ENCODE results near the gene PPM1K.

The PPM1K gene

DNA sequence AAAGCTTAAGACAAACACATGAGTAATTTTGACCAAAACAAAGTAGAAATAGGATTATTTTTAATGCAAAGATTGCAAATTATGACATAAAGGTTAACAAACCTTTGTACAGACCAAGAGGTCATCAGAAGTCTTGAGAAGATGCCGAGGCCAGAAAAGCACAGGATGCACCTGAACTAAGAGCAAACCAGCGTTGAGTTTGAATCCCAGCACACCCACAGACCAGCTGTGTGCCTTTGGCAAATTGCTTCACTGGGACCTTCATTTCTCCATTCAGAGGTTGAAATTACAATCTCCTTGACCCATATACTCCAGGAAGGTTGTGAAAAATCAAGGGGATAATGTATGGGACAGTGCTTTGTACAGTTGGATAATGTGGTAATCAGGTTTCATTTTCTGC lies 56.6 kb downstream of the PPM1K start:
- DNase-seq (ENCODE audit: insufficient read length, low spot score) (no peak), FAIRE-seq (no peak)
- TF ChIP-seq POLR2A (IDR thresholded peaks at IDR 0.05; ENCODE audit: low read depth, low read length) (no peak), POLR2AphosphoS5 (IDR thresholded peaks at IDR 0.05; ENCODE audit: low read depth, low read length) (no peak), POU2F2 (IDR thresholded peaks at IDR 0.05; ENCODE audit: low read depth, low read length) (no peak), SPI1 (IDR thresholded peaks at IDR 0.05; ENCODE audit: low read depth, low read length) (no peak), PAX5 (IDR thresholded peaks at IDR 0.05; ENCODE audit: insufficient read depth, low read length, severe bottlenecking) (no peak), TAF1 (IDR thresholded peaks at IDR 0.05; ENCODE audit: low read depth, low read length) (no peak)

GRCh38 chr4:88226143-88226542 lies 58.2 kb downstream of the PPM1K start:
- TF ChIP-seq POLR2A (IDR thresholded peaks at IDR 0.05; ENCODE audit: low read depth, low read length), result no peak
- TF ChIP-seq TAF1 (IDR thresholded peaks at IDR 0.05; ENCODE audit: low read depth, low read length), result no peak
- TF ChIP-seq SPI1 (IDR thresholded peaks at IDR 0.05; ENCODE audit: low read depth, low read length), result no peak
- TF ChIP-seq POLR2AphosphoS5 (IDR thresholded peaks at IDR 0.05; ENCODE audit: low read depth, low read length), result no peak
- no peak for TF ChIP-seq PAX5 (IDR thresholded peaks at IDR 0.05; ENCODE audit: insufficient read depth, low read length, severe bottlenecking)
- no peak for TF ChIP-seq POU2F2 (IDR thresholded peaks at IDR 0.05; ENCODE audit: low read depth, low read length)
- FAIRE-seq (no peak), DNase-seq (ENCODE audit: insufficient read length, low spot score) (no peak)

GRCh38 chr4:88225232-88226105 lies 58.9 kb downstream of the PPM1K start:
- TF ChIP-seq TAF1 (IDR thresholded peaks at IDR 0.05; ENCODE audit: low read depth, low read length) (no peak), PAX5 (IDR thresholded peaks at IDR 0.05; ENCODE audit: insufficient read depth, low read length, severe bottlenecking) (no peak), SPI1 (IDR thresholded peaks at IDR 0.05; ENCODE audit: low read depth, low read length) (no peak), POU2F2 (IDR thresholded peaks at IDR 0.05; ENCODE audit: low read depth, low read length) (no peak), POLR2AphosphoS5 (IDR thresholded peaks at IDR 0.05; ENCODE audit: low read depth, low read length) (no peak), POLR2A (IDR thresholded peaks at IDR 0.05; ENCODE audit: low read depth, low read length) (no peak)
- no peak for FAIRE-seq
- DNase-seq (ENCODE audit: insufficient read length, low spot score), result no peak

DNA sequence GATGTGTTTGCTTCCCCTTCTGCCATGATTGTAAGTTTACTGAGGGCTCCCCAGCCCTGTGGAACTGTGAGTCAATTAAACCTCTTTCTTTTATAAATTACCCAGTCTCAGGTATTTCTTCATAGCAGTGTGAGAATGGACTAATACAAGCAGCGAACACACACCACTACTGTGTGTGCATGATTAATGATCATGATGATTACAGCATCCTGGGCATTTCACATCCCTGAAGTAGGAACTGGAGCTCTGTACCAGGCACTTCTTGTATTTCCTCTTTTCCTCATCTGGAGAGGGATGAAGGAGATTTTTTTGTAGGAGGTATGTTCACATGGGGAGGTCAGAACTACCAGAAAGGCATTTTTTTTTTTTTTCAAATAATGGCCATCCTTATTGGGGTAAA lies 60.8 kb downstream of the PPM1K start:
- DNase-seq (ENCODE audit: insufficient read length, low spot score), result no peak
- TF ChIP-seq POLR2AphosphoS5 (IDR thresholded peaks at IDR 0.05; ENCODE audit: low read depth, low read length), result no peak
- TF ChIP-seq POLR2A (IDR thresholded peaks at IDR 0.05; ENCODE audit: low read depth, low read length), result no peak
- FAIRE-seq, result no peak

- no peak for TF ChIP-seq POU2F2 (IDR thresholded peaks at IDR 0.05; ENCODE audit: low read depth, low read length)
- TF ChIP-seq POLR2A (IDR thresholded peaks at IDR 0.05; ENCODE audit: low read depth, low read length), result no peak
- TF ChIP-seq POLR2AphosphoS5 (IDR thresholded peaks at IDR 0.05; ENCODE audit: low read depth, low read length), result no peak
- peak; percentile 50 for FAIRE-seq
- no peak for DNase-seq (ENCODE audit: insufficient read length, low spot score)
These were observed 65.3 kb downstream of the PPM1K start for GRCh38 chr4:88219099-88219498.

DNA sequence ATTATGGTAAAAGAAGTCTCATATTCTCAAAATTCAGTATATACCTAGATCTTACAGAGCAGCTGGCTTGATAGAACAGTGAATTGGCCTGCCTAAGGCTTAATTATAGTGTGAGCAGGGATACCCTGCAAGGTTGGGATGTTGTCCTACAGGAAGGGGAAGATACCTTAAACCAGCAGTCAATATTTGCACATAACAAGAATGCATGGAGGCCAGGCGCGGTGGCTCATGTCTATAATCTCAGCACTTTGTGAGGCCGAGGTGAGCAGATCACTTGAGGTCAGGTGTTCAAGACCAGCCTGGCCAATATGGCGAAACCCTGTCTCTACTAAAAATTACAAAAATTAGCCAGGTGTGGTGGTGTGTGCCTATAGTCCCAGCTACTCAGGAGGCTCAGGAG lies 67.2 kb downstream of the PPM1K start:
- DNase-seq (ENCODE audit: insufficient read length, low spot score) (no peak), FAIRE-seq (no peak)
- no peak for TF ChIP-seq POLR2A (IDR thresholded peaks at IDR 0.05; ENCODE audit: low read depth, low read length)
- no peak for TF ChIP-seq TAF1 (IDR thresholded peaks at IDR 0.05; ENCODE audit: low read depth, low read length)
- no peak for TF ChIP-seq PAX5 (IDR thresholded peaks at IDR 0.05; ENCODE audit: insufficient read depth, low read length, severe bottlenecking)
- no peak for TF ChIP-seq SPI1 (IDR thresholded peaks at IDR 0.05; ENCODE audit: low read depth, low read length)
- TF ChIP-seq POU2F2 (IDR thresholded peaks at IDR 0.05; ENCODE audit: low read depth, low read length), result no peak
- no peak for TF ChIP-seq POLR2AphosphoS5 (IDR thresholded peaks at IDR 0.05; ENCODE audit: low read depth, low read length)

GRCh38 chr4:88216395-88216794 lies 68.0 kb downstream of the PPM1K start:
- no peak for TF ChIP-seq PAX5 (IDR thresholded peaks at IDR 0.05; ENCODE audit: insufficient read depth, low read length, severe bottlenecking)
- TF ChIP-seq POLR2A (IDR thresholded peaks at IDR 0.05; ENCODE audit: low read depth, low read length), result no peak
- TF ChIP-seq POU2F2 (IDR thresholded peaks at IDR 0.05; ENCODE audit: low read depth, low read length), result no peak
- TF ChIP-seq TAF1 (IDR thresholded peaks at IDR 0.05; ENCODE audit: low read depth, low read length), result no peak
- TF ChIP-seq POLR2AphosphoS5 (IDR thresholded peaks at IDR 0.05; ENCODE audit: low read depth, low read length), result no peak
- no peak for TF ChIP-seq SPI1 (IDR thresholded peaks at IDR 0.05; ENCODE audit: low read depth, low read length)
- no peak for DNase-seq (ENCODE audit: insufficient read length, low spot score)
- FAIRE-seq, result no peak

DNA sequence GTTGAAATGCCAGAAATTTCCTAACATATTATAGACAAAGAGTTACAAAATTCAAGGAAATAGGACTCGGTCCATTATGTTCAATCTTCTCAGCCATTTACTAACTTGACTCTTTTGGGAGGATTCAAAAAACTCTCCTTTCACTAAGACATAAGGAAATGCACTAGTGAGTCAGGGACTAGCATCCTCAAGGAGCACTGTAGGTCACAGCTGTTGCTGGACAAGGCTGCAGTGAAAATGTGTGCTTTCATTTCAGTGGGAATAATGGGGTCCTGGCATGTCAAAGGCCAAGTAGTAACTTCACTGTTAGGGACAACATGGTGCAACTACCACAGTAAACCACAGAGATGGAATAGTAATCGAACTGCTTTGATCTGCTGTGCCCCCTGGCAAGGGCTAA lies 69.0 kb downstream of the PPM1K start:
- TF ChIP-seq PAX5 (IDR thresholded peaks at IDR 0.05; ENCODE audit: insufficient read depth, low read length, severe bottlenecking) (no peak), POU2F2 (IDR thresholded peaks at IDR 0.05; ENCODE audit: low read depth, low read length) (no peak)
- DNase-seq (ENCODE audit: insufficient read length, low spot score) (no peak), FAIRE-seq (no peak)

DNA sequence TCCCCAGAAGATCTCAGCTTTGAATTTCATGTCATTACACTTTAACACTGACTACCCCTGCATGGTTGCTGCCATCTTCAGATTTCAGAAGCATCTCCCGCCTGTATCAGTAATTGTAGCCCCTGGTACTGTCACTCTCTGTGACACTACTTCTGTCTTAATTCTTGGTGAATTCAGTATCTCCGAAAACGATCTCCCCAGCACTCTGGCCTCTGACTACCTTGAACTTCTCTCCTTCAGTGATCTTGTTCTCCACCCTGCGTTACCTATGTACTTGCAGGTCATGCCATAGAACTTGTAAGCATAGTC lies 72.2 kb downstream of the PPM1K start:
- no peak for FAIRE-seq
- no peak for TF ChIP-seq PAX5 (IDR thresholded peaks at IDR 0.05; ENCODE audit: insufficient read depth, low read length, severe bottlenecking)
- no peak for TF ChIP-seq POLR2A (IDR thresholded peaks at IDR 0.05; ENCODE audit: low read depth, low read length)
- no peak for TF ChIP-seq SPI1 (IDR thresholded peaks at IDR 0.05; ENCODE audit: low read depth, low read length)
- no peak for TF ChIP-seq POU2F2 (IDR thresholded peaks at IDR 0.05; ENCODE audit: low read depth, low read length)
- no peak for TF ChIP-seq POLR2AphosphoS5 (IDR thresholded peaks at IDR 0.05; ENCODE audit: low read depth, low read length)
- no peak for TF ChIP-seq TAF1 (IDR thresholded peaks at IDR 0.05; ENCODE audit: low read depth, low read length)
- no peak for DNase-seq (ENCODE audit: insufficient read length, low spot score)

- FAIRE-seq, result peak; percentile 58
- TF ChIP-seq POLR2AphosphoS5 (IDR thresholded peaks at IDR 0.05; ENCODE audit: low read depth, low read length), result no peak
- no peak for TF ChIP-seq POU2F2 (IDR thresholded peaks at IDR 0.05; ENCODE audit: low read depth, low read length)
- TF ChIP-seq SPI1 (IDR thresholded peaks at IDR 0.05; ENCODE audit: low read depth, low read length), result no peak
- TF ChIP-seq PAX5 (IDR thresholded peaks at IDR 0.05; ENCODE audit: insufficient read depth, low read length, severe bottlenecking), result no peak
- no peak for TF ChIP-seq TAF1 (IDR thresholded peaks at IDR 0.05; ENCODE audit: low read depth, low read length)
- TF ChIP-seq POLR2A (IDR thresholded peaks at IDR 0.05; ENCODE audit: low read depth, low read length), result no peak
- peak; percentile 21 for DNase-seq (ENCODE audit: insufficient read length, low spot score)
These were observed 72.7 kb downstream of the PPM1K start for GRCh38 chr4:88211473-88212252.

Data from GM12891 (cell line).